ENCODE results near the gene SPG7.

The SPG7 gene

DNA sequence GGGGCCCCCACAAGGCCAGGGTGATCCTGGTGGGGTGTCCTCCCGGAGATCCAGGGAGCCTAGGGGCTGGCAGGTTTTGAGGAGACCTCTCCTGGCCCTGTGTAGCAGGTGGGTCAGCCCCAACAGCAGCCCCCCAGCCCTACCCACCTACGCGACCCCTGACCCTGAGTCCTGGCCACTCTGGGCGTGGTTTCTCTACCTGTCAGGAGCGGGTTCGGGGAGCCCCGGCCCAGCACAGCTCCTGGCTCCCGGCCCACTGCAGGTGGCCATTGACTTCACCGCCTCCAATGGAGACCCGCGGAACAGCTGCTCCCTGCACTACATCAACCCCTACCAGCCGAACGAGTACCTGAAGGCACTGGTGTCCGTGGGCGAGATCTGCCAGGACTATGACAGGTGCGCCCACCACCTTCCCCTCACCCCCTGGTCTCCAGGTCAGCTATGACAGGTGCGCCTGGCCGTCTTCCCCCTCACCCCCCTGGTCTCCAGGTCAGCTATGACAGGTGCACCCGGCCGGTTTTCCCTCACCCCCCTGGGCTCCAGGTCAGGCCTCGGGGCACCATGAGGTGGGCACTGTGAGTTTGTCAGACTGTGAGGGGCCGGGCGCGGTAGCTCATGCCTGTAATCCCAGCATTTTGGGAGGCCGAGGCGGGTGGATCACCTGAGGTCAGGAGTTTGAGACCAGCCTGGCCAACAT, 80.4 kb downstream of the SPG7 start:
- H3K36me3 ChIP-seq (ENCODE audit: insufficient read depth, insufficient read length, low read length): peaks cover 65% of the 10 kb centered on the region
- no peak overlapping the region for H3K4me3 ChIP-seq (ENCODE audit: insufficient read length, low read depth)
- H3K27me3 ChIP-seq (ENCODE audit: insufficient read depth, insufficient read length): no peaks in the 10 kb centered on the region
- no peak for DNase-seq (ENCODE audit: low read depth, low spot score)
- no peak overlapping the region for H3K9ac ChIP-seq (ENCODE audit: insufficient read length, low read depth)
- peaks cover 34% of the 10 kb centered on the region; the same call in 1 of the 2 replicates for H3K9me3 ChIP-seq (ENCODE audit: insufficient read depth, low read length)
- no peak for TF ChIP-seq ZNF274 (IDR thresholded peaks at IDR 0.05; ENCODE audit: low read depth, low read length)
- no peak for TF ChIP-seq YY1 (IDR thresholded peaks at IDR 0.05; ENCODE audit: insufficient read depth, insufficient read length)
- no peak for TF ChIP-seq SUZ12 (IDR thresholded peaks at IDR 0.05; ENCODE audit: extremely low read depth, insufficient read depth, insufficient read length)
- H3K4me1 ChIP-seq (ENCODE audit: insufficient read depth, insufficient read length): no peaks in the 10 kb centered on the region

DNA sequence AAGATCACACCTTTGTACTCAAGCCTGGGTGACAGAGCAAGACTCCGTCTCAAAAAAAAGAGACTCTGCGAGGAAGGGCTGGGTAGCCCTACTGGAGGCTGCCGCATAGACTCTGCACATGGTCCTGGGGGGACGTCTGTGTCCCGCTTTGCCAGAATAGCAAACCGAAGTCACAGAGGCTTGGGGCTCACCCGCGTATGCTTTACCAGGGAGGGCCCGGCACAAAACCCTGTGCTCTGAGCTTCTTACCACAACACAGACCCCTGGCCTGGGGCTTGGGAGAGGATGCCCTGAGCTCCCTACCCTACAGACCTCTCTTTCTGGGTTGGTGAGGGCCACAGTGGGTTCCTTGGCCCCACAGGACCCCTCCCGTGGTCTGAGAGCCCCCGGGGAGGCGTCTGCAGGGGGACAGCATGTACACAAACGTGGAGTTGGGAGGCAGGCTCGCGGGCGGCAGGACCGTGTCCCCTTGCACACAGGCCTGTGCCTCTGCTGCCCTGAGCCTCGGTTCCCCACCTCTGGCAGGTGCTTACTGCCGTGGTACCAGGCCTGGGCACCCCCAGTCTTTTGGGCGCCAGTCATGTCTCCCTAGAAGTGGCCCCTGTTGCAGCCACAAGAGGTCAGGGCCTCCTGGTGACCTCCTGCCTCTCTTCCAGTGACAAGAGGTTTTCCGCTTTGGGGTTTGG, 81.2 kb downstream of the SPG7 start:
- DNase-seq (ENCODE audit: low read depth, low spot score): no peak
- H3K4me1 ChIP-seq (ENCODE audit: insufficient read depth, insufficient read length): no peaks in the 10 kb centered on the region
- no peaks in the 10 kb centered on the region for H3K27me3 ChIP-seq (ENCODE audit: insufficient read depth, insufficient read length)
- H3K9ac ChIP-seq (ENCODE audit: insufficient read length, low read depth): no peak overlapping the region
- peaks cover 61% of the 10 kb centered on the region for H3K36me3 ChIP-seq (ENCODE audit: insufficient read depth, insufficient read length, low read length)
- no peak overlapping the region for H3K4me3 ChIP-seq (ENCODE audit: insufficient read length, low read depth)
- TF ChIP-seq SUZ12 (IDR thresholded peaks at IDR 0.05; ENCODE audit: extremely low read depth, insufficient read depth, insufficient read length) (no peak), YY1 (IDR thresholded peaks at IDR 0.05; ENCODE audit: insufficient read depth, insufficient read length) (no peak), ZNF274 (IDR thresholded peaks at IDR 0.05; ENCODE audit: low read depth, low read length) (no peak)
- peaks cover 34% of the 10 kb centered on the region; the same call in 1 of the 2 replicates for H3K9me3 ChIP-seq (ENCODE audit: insufficient read depth, low read length)

DNA sequence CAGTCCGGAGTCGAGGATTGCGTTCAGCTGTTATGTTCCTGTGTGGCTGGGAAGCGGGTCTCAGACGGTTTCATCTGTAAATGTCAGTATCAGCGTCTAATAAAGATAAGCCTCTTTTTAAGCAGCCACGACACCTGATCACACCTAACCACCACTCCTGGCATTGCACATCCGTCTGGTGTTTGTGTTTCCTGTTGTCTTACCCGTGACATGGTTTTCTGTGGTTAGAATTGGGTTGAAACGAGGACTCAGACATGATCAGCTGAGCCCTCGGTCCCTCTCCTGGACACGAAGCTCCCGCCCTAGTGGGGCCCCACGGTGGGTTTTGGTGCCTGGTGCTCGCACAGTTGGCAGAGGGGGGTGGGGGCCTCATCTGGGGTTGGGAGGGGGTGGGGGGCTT, 85.6 kb downstream of the SPG7 start:
- DNase-seq (ENCODE audit: low read depth, low spot score): no peak
- peaks cover 43% of the 10 kb centered on the region for H3K36me3 ChIP-seq (ENCODE audit: insufficient read depth, insufficient read length, low read length)
- no peak for TF ChIP-seq YY1 (IDR thresholded peaks at IDR 0.05; ENCODE audit: insufficient read depth, insufficient read length)
- no peak for TF ChIP-seq SUZ12 (IDR thresholded peaks at IDR 0.05; ENCODE audit: extremely low read depth, insufficient read depth, insufficient read length)
- TF ChIP-seq ZNF274 (IDR thresholded peaks at IDR 0.05; ENCODE audit: low read depth, low read length): no peak
- no peak overlapping the region for H3K9ac ChIP-seq (ENCODE audit: insufficient read length, low read depth)
- no peaks in the 10 kb centered on the region for H3K4me1 ChIP-seq (ENCODE audit: insufficient read depth, insufficient read length)
- H3K27me3 ChIP-seq (ENCODE audit: insufficient read depth, insufficient read length): no peaks in the 10 kb centered on the region
- peaks cover 12% of the 10 kb centered on the region; the same call in 1 of the 2 replicates for H3K9me3 ChIP-seq (ENCODE audit: insufficient read depth, low read length)
- H3K4me3 ChIP-seq (ENCODE audit: insufficient read length, low read depth): no peak overlapping the region

DNA sequence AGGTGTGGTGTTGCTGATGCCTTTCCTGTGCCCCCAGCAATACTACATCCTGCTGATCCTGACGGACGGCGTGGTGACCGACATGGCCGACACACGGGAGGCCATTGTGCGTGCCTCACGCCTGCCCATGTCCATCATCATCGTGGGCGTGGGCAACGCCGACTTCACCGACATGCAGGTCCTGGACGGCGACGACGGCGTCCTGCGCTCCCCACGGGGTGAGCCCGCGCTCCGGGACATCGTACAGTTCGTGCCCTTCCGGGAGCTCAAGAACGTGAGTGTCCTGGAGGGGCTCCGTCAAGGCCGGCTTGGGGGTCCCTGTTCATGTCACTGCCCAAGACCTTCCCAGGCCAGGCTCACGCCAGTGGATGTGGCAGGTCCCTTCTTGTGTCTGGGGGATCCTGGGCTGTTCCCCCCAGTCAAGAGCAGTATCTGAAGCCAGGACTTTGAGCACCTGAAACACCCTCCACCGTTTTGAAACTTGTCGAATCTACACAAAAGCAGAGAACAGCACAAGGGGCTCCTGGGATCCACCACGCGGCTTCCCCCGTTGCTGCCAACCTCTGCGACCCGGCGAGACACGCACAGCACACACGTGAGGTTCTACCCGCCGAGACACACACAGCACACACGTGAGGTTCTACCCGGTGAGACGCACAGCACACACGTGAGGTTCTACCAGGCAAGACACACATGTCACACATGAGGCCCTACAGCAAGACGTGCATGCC, 87.3 kb downstream of the SPG7 start:
- H3K9ac ChIP-seq (ENCODE audit: insufficient read length, low read depth): no peak overlapping the region
- H3K9me3 ChIP-seq (ENCODE audit: insufficient read depth, low read length): no peaks in the 10 kb centered on the region
- no peak overlapping the region for H3K4me3 ChIP-seq (ENCODE audit: insufficient read length, low read depth)
- peaks cover 32% of the 10 kb centered on the region for H3K36me3 ChIP-seq (ENCODE audit: insufficient read depth, insufficient read length, low read length)
- peaks cover 13% of the 10 kb centered on the region for H3K4me1 ChIP-seq (ENCODE audit: insufficient read depth, insufficient read length)
- H3K27me3 ChIP-seq (ENCODE audit: insufficient read depth, insufficient read length): peaks cover 2% of the 10 kb centered on the region
- no peak for DNase-seq (ENCODE audit: low read depth, low spot score)
- TF ChIP-seq ZNF274 (IDR thresholded peaks at IDR 0.05; ENCODE audit: low read depth, low read length) (no peak), YY1 (IDR thresholded peaks at IDR 0.05; ENCODE audit: insufficient read depth, insufficient read length) (no peak), SUZ12 (IDR thresholded peaks at IDR 0.05; ENCODE audit: extremely low read depth, insufficient read depth, insufficient read length) (no peak)

DNA sequence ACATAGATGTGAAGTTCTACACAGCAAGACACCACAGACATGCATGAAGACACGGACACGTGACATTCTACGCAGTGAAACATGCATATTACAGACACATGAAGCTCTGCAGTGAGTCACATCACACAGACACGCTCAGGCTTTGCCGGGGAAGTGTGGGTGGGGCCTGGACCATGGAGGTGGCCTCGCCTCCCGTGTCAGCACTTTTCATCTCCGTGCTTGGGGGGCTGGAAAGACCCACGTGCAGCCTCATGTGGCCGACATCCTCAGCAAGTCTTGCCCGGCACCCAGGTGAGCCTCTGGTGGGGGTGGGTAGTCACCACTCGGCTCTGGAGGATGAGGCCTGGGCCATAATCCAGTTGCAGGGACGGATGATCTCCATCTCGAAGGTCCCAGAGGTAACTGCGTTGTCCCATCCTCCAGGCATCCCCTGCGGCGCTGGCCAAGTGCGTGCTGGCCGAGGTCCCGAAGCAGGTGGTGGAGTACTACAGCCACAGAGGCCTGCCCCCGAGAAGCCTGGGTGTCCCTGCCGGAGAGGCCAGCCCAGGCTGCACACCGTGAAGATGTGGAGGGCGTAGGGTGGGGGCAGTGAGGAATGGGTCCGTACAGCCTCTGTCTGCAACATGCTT, 88.0 kb downstream of the SPG7 start:
- no peaks in the 10 kb centered on the region for H3K9me3 ChIP-seq (ENCODE audit: insufficient read depth, low read length)
- no peak overlapping the region for H3K4me3 ChIP-seq (ENCODE audit: insufficient read length, low read depth)
- no peak overlapping the region for H3K9ac ChIP-seq (ENCODE audit: insufficient read length, low read depth)
- peaks cover 13% of the 10 kb centered on the region for H3K4me1 ChIP-seq (ENCODE audit: insufficient read depth, insufficient read length)
- TF ChIP-seq YY1 (IDR thresholded peaks at IDR 0.05; ENCODE audit: insufficient read depth, insufficient read length): no peak
- no peak for TF ChIP-seq ZNF274 (IDR thresholded peaks at IDR 0.05; ENCODE audit: low read depth, low read length)
- TF ChIP-seq SUZ12 (IDR thresholded peaks at IDR 0.05; ENCODE audit: extremely low read depth, insufficient read depth, insufficient read length): no peak
- H3K27me3 ChIP-seq (ENCODE audit: insufficient read depth, insufficient read length): peaks cover 2% of the 10 kb centered on the region
- peaks cover 28% of the 10 kb centered on the region for H3K36me3 ChIP-seq (ENCODE audit: insufficient read depth, insufficient read length, low read length)
- DNase-seq (ENCODE audit: low read depth, low spot score): no peak

DNA sequence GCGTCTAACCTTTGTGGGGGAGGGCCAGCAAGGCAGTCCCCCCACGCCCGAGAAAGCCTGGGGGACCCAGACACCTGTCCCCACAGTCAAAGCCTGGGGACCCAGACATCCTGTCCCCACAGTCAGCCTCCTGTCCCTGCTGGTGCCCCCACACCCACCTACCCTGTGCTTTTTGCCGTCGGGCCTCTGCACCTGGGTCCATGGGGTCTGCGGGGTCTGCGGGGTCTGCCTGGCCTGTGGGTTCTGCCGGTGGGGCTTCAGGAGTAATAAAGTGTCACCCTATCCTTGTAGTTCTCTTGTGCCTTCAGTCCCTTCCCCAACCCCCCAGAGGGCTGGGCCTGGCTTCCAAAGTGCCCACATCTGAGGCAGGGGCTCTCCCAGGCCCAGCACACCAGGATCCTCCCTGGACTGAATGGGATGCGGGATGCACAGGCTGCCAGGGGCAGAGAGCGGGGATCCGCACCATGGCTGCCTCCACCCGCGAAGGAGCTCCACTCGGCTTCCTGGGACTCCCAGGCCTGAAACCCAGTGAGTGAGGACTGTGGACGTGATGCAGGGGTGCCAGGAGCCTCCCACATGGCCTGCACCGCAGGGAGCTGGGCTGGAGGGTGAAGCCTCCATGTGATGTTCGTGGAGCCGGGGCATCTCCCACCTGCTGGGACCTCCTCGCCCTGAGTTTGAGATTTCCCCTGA, 88.9 kb downstream of the SPG7 start:
- Histone ChIP-seq H3K4me3 (ENCODE audit: insufficient read length, low read depth) (no peak overlapping the region), H3K36me3 (ENCODE audit: insufficient read depth, insufficient read length, low read length) (peaks cover 23% of the 10 kb centered on the region), H3K4me1 (ENCODE audit: insufficient read depth, insufficient read length) (peaks cover 17% of the 10 kb centered on the region), H3K9me3 (ENCODE audit: insufficient read depth, low read length) (no peaks in the 10 kb centered on the region), H3K9ac (ENCODE audit: insufficient read length, low read depth) (no peak overlapping the region), H3K27me3 (ENCODE audit: insufficient read depth, insufficient read length) (peaks cover 2% of the 10 kb centered on the region)
- TF ChIP-seq SUZ12 (IDR thresholded peaks at IDR 0.05; ENCODE audit: extremely low read depth, insufficient read depth, insufficient read length): no peak
- no peak for TF ChIP-seq YY1 (IDR thresholded peaks at IDR 0.05; ENCODE audit: insufficient read depth, insufficient read length)
- no peak for TF ChIP-seq ZNF274 (IDR thresholded peaks at IDR 0.05; ENCODE audit: low read depth, low read length)
- no peak for DNase-seq (ENCODE audit: low read depth, low spot score)

All from NT2/D1 (cell line).